Measurements from ENCODE around the gene FAM200B.

- TF ChIP-seq CTCF (IDR thresholded peaks at IDR 0.05; ENCODE audit: low read depth, low read length, poor library complexity, severe bottlenecking), result no peak
- TF ChIP-seq EZH2phosphoT487 (IDR thresholded peaks at IDR 0.05; ENCODE audit: borderline replicate concordance, low read length), result no peak
These were observed 13.6 kb downstream of the FAM200B start for GRCh38 chr4:15695240-15695699.
